K562 (cell line): Measurements from ENCODE around the gene LSP1.

ENCODE experiments used
- CREBBP ChIP-seq: IDR thresholded peaks from one replicate; pipeline ENCODE4 v1.6.1; 2012; ENCODE audit warnings: low read depth, mild to moderate bottlenecking, control low read depth, inconsistent platforms, low read length
- ERF ChIP-seq: fragments of 450-650 bp; formaldehyde crosslinking; IDR thresholded peaks from 2 replicates; pipeline ENCODE4 v1.4.0; 2020; ENCODE audit warnings: mild to moderate bottlenecking, mixed read lengths
- EZH2 ChIP-seq: IDR thresholded peaks from 2 replicates; pipeline ENCODE4 v1.6.1; 2012; ENCODE audit warnings: low read depth, mild to moderate bottlenecking, inconsistent platforms, low read length, borderline replicate concordance
- PRPF4 ChIP-seq: fragments of 200-400 bp; formaldehyde crosslinking; IDR thresholded peaks from one replicate; pipeline ENCODE4 v1.6.1; 2017; ENCODE audit warnings: low read length, low read depth, mild to moderate bottlenecking; ENCODE audit not compliant: insufficient read depth, poor library complexity, severe bottlenecking
- SP1 ChIP-seq: sonication (generic); formaldehyde crosslinking; IDR thresholded peaks from 2 replicates; pipeline ENCODE4 v1.8.1; 2022; ENCODE audit warnings: mild to moderate bottlenecking, missing genetic modification reagents
- ZBTB7A ChIP-seq: IDR thresholded peaks from 2 replicates; pipeline ENCODE4 v1.6.1; 2011; ENCODE audit warnings: low read depth, mild to moderate bottlenecking, low read length, moderate library complexity, borderline replicate concordance; ENCODE audit not compliant: control insufficient read depth
- ZNF133 ChIP-seq: fragments of 250-450 bp; sonication (Bioruptor Pico); IDR thresholded peaks from 2 replicates; pipeline ENCODE4 v1.4.0; 2020; ENCODE audit warnings: mild to moderate bottlenecking
- ZNF699 ChIP-seq: fragments of 250-450 bp; sonication (Bioruptor Pico); IDR thresholded peaks from 2 replicates; pipeline ENCODE4 v1.8.0; 2021; ENCODE audit warnings: mild to moderate bottlenecking, moderate library complexity; ENCODE audit not compliant: insufficient replicate concordance
- TF ChIP-seq, protein P1 (sequence below), 3 experiments: IDR thresholded peaks in 2 of 3; conservative IDR thresholded peaks in 1 of 3; 2 replicates each; pipeline ENCODE4 v1.5.1; 2011 to 2012; ENCODE audit warnings: low read length in 3 of 3, mild to moderate bottlenecking in 3 of 3, control low read depth in 2 of 3, improper control_type of control experiment in 1 of 3, inconsistent platforms in 1 of 3, low read depth in 1 of 3, mixed read lengths in 1 of 3, moderate library complexity in 1 of 3; ENCODE audit not compliant: insufficient read depth in 2 of 3

GRCh38 chr11:1803246-1803645, 49.6 kb upstream of the LSP1 start:
- TF ChIP-seq EZH2 (no peak), PRPF4 (no peak), SP1 (CRISPR knock-in tag) (no peak), ZBTB7A (no peak), ZNF133 (no peak), CREBBP (no peak), ERF (CRISPR knock-in tag) (no peak), ZNF699 (CRISPR knock-in tag) (no peak)
- TF ChIP-seq, protein P1, sequence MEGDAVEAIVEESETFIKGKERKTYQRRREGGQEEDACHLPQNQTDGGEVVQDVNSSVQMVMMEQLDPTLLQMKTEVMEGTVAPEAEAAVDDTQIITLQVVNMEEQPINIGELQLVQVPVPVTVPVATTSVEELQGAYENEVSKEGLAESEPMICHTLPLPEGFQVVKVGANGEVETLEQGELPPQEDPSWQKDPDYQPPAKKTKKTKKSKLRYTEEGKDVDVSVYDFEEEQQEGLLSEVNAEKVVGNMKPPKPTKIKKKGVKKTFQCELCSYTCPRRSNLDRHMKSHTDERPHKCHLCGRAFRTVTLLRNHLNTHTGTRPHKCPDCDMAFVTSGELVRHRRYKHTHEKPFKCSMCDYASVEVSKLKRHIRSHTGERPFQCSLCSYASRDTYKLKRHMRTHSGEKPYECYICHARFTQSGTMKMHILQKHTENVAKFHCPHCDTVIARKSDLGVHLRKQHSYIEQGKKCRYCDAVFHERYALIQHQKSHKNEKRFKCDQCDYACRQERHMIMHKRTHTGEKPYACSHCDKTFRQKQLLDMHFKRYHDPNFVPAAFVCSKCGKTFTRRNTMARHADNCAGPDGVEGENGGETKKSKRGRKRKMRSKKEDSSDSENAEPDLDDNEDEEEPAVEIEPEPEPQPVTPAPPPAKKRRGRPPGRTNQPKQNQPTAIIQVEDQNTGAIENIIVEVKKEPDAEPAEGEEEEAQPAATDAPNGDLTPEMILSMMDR (IDR thresholded peaks at IDR 0.05 in 2 of 3, conservative IDR thresholded peaks at IDR 0.05 in 1 of 3; ENCODE audit: insufficient read depth in 2 of 3, low read depth in 1 of 3, low read length in 3 of 3) = no peak
